ENCODE data around the gene ADAMTSL5.

- TF ChIP-seq, protein P1, sequence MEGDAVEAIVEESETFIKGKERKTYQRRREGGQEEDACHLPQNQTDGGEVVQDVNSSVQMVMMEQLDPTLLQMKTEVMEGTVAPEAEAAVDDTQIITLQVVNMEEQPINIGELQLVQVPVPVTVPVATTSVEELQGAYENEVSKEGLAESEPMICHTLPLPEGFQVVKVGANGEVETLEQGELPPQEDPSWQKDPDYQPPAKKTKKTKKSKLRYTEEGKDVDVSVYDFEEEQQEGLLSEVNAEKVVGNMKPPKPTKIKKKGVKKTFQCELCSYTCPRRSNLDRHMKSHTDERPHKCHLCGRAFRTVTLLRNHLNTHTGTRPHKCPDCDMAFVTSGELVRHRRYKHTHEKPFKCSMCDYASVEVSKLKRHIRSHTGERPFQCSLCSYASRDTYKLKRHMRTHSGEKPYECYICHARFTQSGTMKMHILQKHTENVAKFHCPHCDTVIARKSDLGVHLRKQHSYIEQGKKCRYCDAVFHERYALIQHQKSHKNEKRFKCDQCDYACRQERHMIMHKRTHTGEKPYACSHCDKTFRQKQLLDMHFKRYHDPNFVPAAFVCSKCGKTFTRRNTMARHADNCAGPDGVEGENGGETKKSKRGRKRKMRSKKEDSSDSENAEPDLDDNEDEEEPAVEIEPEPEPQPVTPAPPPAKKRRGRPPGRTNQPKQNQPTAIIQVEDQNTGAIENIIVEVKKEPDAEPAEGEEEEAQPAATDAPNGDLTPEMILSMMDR (conservative IDR thresholded peaks at IDR 0.05; ENCODE audit: low read depth, low read length), result no peak
- TF ChIP-seq EZH2 (IDR thresholded peaks at IDR 0.05; ENCODE audit: borderline replicate concordance, low read depth, low read length, poor library complexity, severe bottlenecking), result no peak
Measured at GRCh38 chr19:1528596-1529429, 16.0 kb upstream of the ADAMTSL5 start.

All from A673 (cell line).